HepG2 (cell line): ENCODE data around the gene GNAI2. TPM values are rescaled to one million over a fixed set of nuclear protein-coding genes. Genes with fewer than 3 reads are reported as not detected.
A peak's percentile ranks its signal among the peaks of the same experiment; 100 is the strongest.

Source experiments
- CBFB ChIP-seq: sonication (generic); formaldehyde crosslinking; IDR thresholded peaks from 2 replicates; pipeline ENCODE4 v1.4.0; 2020; ENCODE audit warnings: missing genetic modification reagents
- DMAP1 ChIP-seq: IDR thresholded peaks from 2 replicates; pipeline ENCODE4 v1.6.1; 2016
- DNMT1 ChIP-seq: sonication (generic); formaldehyde crosslinking; IDR thresholded peaks from 2 replicates; pipeline ENCODE4 v1.5.1; 2020; ENCODE audit warnings: mild to moderate bottlenecking, missing genetic modification reagents
- NFYC ChIP-seq: IDR thresholded peaks from 2 replicates; pipeline ENCODE4 v1.6.1; 2016; ENCODE audit warnings: missing genetic modification reagents, missing compliant biosample characterization
- NR3C1 ChIP-seq: sonication (generic); formaldehyde crosslinking; IDR thresholded peaks from 2 replicates; pipeline ENCODE4 v1.4.0; 2020; ENCODE audit warnings: missing genetic modification reagents
- SMARCE1 ChIP-seq: fragments of 450-650 bp; IDR thresholded peaks from 2 replicates; pipeline ENCODE4 v1.6.1; 2017; ENCODE audit warnings: borderline replicate concordance
- STAT5B ChIP-seq: sonication (generic); formaldehyde crosslinking; IDR thresholded peaks from 2 replicates; pipeline ENCODE4 v1.4.0; 2020; ENCODE audit warnings: missing genetic modification reagents
- ZNF205 ChIP-seq: IDR thresholded peaks from 2 replicates; pipeline ENCODE4 v1.6.1; 2018; ENCODE audit warnings: missing biosample characterization, missing genetic modification reagents
- ZNF891 ChIP-seq: sonication (generic); formaldehyde crosslinking; IDR thresholded peaks from 2 replicates; pipeline ENCODE4 v1.5.0; 2020; ENCODE audit warnings: mild to moderate bottlenecking, missing genetic modification reagents
- polyA plus RNA-seq, 8 experiments: library from polyadenylated mRNA; depleted of rRNA in 3 of 8; stranded (reverse) in 7 of 8; unstranded in 1 of 8; fragments of >200 nt; fragmentation: Illumina TruSeq in 4 of 8; extraction: Trizol in 4 of 8; gene quantifications; 2 replicates each; pipeline versions ENCODE4 v1.2.1 to v1.2.3, GENCODE V29; 2011 to 2016; ENCODE audit warnings: low read depth in 4 of 8, missing spikeins in 1 of 8, mixed read lengths in 1 of 8; ENCODE audit not compliant: insufficient read depth in 1 of 8
- total RNA-seq, 5 experiments: library from RNA; depleted of rRNA; stranded (reverse); fragments of >200 nt; fragmentation: Illumina TruSeq; extraction: Trizol; gene quantifications; 2 replicates each; pipeline ENCODE4 v1.2.3, GENCODE V29; 2016; ENCODE audit warnings: low read depth in 1 of 5
- TF ChIP-seq, protein P1 (sequence below): sonication (generic); formaldehyde crosslinking; IDR thresholded peaks from 2 replicates; pipeline ENCODE4 v1.8.1; 2022; ENCODE audit warnings: low read depth, mild to moderate bottlenecking, missing genetic modification reagents
- TF ChIP-seq, protein P2 (sequence below): sonication (generic); formaldehyde crosslinking; IDR thresholded peaks from 2 replicates; pipeline ENCODE4 v1.5.0; 2020; ENCODE audit warnings: mild to moderate bottlenecking, missing genetic modification reagents, borderline replicate concordance
- TF ChIP-seq, protein P3 (sequence below): sonication (generic); formaldehyde crosslinking; conservative IDR thresholded peaks from 2 replicates; pipeline ENCODE4 v1.4.0; 2020; ENCODE audit warnings: mild to moderate bottlenecking, missing genetic modification reagents, moderate library complexity
- TF ChIP-seq, protein P4 (sequence below): sonication (generic); formaldehyde crosslinking; IDR thresholded peaks from 2 replicates; pipeline ENCODE4 v1.9.0; 2021; ENCODE audit warnings: missing genetic modification reagents, borderline replicate concordance
- TF ChIP-seq, protein P5 (sequence below): sonication (generic); formaldehyde crosslinking; IDR thresholded peaks from 2 replicates; pipeline ENCODE4 v1.4.0; 2020; ENCODE audit warnings: missing genetic modification reagents

GNAI2 gene
- total and polyA plus RNA-seq, 2 of the 13 experiments (the other 11 are each of a cell fraction or from before 2014, with no cell fraction given) = 51.1 to 66.2 TPM

DNA sequence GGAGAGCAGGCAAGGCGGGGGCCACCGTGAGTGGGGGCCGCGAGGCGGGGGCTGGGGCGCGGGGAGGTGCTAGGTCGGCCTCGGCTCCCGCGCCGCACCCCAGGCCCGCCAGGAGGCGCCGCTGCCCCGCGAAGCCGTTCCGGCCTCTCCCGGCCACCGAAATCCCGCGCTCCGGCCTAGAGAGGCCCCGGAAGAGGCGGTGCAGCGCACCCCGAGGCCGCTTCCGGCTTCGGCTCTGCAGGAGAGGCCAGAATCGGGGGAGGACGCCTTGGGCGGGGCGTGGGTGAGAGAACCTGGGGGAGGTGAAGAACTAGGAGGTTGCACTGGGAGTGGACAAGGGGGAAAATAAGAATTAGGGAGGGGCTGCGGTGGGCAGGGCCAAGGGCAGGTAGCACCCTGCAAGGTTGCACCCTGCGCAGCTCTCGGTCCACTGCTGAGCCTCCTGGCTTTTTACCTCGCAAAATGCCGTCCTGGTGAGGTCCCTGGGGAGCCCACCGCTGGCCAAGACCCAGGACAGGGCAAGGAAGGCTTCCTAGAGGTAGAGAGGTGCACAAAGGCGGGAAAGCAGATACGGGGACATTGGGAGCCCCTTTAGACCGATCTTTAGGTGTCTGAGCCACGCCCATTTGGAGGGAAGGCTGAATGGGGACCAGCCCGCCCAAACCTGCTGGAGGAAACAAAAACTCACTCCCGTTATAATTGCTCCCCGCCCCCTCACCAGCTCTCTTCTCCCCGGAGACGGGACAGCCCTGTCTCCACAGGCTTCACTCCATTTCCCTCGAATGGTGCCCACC is 8.4 kb upstream of the GNAI2 start (continued):
- TF ChIP-seq, protein P1, sequence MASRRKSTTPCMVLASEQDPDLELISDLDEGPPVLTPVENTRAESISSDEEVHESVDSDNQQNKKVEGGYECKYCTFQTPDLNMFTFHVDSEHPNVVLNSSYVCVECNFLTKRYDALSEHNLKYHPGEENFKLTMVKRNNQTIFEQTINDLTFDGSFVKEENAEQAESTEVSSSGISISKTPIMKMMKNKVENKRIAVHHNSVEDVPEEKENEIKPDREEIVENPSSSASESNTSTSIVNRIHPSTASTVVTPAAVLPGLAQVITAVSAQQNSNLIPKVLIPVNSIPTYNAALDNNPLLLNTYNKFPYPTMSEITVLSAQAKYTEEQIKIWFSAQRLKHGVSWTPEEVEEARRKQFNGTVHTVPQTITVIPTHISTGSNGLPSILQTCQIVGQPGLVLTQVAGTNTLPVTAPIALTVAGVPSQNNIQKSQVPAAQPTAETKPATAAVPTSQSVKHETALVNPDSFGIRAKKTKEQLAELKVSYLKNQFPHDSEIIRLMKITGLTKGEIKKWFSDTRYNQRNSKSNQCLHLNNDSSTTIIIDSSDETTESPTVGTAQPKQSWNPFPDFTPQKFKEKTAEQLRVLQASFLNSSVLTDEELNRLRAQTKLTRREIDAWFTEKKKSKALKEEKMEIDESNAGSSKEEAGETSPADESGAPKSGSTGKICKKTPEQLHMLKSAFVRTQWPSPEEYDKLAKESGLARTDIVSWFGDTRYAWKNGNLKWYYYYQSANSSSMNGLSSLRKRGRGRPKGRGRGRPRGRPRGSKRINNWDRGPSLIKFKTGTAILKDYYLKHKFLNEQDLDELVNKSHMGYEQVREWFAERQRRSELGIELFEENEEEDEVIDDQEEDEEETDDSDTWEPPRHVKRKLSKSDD (CRISPR knock-in tag) = peak; percentile 80; the same call in 1 of the 2 replicates
- TF ChIP-seq, protein P2, sequence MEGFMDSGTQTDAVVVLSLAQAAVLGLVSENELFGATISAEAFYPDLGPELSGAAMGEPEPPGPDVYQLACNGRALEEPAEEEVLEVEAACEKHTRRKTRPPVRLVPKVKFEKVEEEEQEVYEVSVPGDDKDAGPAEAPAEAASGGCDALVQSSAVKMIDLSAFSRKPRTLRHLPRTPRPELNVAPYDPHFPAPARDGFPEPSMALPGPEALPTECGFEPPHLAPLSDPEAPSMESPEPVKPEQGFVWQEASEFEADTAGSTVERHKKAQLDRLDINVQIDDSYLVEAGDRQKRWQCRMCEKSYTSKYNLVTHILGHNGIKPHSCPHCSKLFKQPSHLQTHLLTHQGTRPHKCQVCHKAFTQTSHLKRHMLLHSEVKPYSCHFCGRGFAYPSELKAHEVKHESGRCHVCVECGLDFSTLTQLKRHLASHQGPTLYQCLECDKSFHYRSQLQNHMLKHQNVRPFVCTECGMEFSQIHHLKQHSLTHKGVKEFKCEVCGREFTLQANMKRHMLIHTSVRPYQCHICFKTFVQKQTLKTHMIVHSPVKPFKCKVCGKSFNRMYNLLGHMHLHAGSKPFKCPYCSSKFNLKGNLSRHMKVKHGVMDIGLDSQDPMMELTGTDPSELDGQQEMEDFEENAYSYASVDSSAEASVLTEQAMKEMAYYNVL = no peak
- TF ChIP-seq SMARCE1 = no peak
- TF ChIP-seq, protein P3, sequence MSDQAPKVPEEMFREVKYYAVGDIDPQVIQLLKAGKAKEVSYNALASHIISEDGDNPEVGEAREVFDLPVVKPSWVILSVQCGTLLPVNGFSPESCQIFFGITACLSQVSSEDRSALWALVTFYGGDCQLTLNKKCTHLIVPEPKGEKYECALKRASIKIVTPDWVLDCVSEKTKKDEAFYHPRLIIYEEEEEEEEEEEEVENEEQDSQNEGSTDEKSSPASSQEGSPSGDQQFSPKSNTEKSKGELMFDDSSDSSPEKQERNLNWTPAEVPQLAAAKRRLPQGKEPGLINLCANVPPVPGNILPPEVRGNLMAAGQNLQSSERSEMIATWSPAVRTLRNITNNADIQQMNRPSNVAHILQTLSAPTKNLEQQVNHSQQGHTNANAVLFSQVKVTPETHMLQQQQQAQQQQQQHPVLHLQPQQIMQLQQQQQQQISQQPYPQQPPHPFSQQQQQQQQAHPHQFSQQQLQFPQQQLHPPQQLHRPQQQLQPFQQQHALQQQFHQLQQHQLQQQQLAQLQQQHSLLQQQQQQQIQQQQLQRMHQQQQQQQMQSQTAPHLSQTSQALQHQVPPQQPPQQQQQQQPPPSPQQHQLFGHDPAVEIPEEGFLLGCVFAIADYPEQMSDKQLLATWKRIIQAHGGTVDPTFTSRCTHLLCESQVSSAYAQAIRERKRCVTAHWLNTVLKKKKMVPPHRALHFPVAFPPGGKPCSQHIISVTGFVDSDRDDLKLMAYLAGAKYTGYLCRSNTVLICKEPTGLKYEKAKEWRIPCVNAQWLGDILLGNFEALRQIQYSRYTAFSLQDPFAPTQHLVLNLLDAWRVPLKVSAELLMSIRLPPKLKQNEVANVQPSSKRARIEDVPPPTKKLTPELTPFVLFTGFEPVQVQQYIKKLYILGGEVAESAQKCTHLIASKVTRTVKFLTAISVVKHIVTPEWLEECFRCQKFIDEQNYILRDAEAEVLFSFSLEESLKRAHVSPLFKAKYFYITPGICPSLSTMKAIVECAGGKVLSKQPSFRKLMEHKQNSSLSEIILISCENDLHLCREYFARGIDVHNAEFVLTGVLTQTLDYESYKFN (CRISPR knock-in tag) = peak; percentile 80
- peak; percentile 87 for TF ChIP-seq ZNF205 (CRISPR knock-in tag)
- peak; percentile 68; the same call in 1 of the 2 replicates for TF ChIP-seq DMAP1 (CRISPR knock-in tag)
- TF ChIP-seq STAT5B (CRISPR knock-in tag) = no peak
- TF ChIP-seq, protein P4, sequence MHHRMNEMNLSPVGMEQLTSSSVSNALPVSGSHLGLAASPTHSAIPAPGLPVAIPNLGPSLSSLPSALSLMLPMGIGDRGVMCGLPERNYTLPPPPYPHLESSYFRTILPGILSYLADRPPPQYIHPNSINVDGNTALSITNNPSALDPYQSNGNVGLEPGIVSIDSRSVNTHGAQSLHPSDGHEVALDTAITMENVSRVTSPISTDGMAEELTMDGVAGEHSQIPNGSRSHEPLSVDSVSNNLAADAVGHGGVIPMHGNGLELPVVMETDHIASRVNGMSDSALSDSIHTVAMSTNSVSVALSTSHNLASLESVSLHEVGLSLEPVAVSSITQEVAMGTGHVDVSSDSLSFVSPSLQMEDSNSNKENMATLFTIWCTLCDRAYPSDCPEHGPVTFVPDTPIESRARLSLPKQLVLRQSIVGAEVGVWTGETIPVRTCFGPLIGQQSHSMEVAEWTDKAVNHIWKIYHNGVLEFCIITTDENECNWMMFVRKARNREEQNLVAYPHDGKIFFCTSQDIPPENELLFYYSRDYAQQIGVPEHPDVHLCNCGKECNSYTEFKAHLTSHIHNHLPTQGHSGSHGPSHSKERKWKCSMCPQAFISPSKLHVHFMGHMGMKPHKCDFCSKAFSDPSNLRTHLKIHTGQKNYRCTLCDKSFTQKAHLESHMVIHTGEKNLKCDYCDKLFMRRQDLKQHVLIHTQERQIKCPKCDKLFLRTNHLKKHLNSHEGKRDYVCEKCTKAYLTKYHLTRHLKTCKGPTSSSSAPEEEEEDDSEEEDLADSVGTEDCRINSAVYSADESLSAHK (CRISPR knock-in tag) = no peak
- TF ChIP-seq CBFB = peak; percentile 67; the same call in 1 of the 2 replicates
- TF ChIP-seq NR3C1 (CRISPR knock-in tag) = no peak
- no peak for TF ChIP-seq ZNF891
- TF ChIP-seq DNMT1 (CRISPR knock-in tag) = no peak
- TF ChIP-seq NFYC (CRISPR knock-in tag) = peak; percentile 39; the same call in 1 of the 2 replicates
- TF ChIP-seq, protein P5, sequence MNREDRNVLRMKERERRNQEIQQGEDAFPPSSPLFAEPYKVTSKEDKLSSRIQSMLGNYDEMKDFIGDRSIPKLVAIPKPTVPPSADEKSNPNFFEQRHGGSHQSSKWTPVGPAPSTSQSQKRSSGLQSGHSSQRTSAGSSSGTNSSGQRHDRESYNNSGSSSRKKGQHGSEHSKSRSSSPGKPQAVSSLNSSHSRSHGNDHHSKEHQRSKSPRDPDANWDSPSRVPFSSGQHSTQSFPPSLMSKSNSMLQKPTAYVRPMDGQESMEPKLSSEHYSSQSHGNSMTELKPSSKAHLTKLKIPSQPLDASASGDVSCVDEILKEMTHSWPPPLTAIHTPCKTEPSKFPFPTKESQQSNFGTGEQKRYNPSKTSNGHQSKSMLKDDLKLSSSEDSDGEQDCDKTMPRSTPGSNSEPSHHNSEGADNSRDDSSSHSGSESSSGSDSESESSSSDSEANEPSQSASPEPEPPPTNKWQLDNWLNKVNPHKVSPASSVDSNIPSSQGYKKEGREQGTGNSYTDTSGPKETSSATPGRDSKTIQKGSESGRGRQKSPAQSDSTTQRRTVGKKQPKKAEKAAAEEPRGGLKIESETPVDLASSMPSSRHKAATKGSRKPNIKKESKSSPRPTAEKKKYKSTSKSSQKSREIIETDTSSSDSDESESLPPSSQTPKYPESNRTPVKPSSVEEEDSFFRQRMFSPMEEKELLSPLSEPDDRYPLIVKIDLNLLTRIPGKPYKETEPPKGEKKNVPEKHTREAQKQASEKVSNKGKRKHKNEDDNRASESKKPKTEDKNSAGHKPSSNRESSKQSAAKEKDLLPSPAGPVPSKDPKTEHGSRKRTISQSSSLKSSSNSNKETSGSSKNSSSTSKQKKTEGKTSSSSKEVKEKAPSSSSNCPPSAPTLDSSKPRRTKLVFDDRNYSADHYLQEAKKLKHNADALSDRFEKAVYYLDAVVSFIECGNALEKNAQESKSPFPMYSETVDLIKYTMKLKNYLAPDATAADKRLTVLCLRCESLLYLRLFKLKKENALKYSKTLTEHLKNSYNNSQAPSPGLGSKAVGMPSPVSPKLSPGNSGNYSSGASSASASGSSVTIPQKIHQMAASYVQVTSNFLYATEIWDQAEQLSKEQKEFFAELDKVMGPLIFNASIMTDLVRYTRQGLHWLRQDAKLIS (CRISPR knock-in tag) = no peak
